GM18873 (cell line): ENCODE measurements around the gene LY86.
"Not testable (repeated sequence)": the region's sequence is repeated elsewhere in the genome, so short reads cannot be mapped to it uniquely, and the experiment has no call there.

Source experiments
- ATAC-seq: cut with Tn5 transposase; IDR thresholded peaks from one replicate; pipeline ENCODE4 v1.9.1; 2021; ENCODE audit warnings: mild to moderate bottlenecking, moderate library complexity, moderate number of reproducible peaks; ENCODE audit not compliant: unreplicated experiment, low FRiP score

LY86 gene

DNA sequence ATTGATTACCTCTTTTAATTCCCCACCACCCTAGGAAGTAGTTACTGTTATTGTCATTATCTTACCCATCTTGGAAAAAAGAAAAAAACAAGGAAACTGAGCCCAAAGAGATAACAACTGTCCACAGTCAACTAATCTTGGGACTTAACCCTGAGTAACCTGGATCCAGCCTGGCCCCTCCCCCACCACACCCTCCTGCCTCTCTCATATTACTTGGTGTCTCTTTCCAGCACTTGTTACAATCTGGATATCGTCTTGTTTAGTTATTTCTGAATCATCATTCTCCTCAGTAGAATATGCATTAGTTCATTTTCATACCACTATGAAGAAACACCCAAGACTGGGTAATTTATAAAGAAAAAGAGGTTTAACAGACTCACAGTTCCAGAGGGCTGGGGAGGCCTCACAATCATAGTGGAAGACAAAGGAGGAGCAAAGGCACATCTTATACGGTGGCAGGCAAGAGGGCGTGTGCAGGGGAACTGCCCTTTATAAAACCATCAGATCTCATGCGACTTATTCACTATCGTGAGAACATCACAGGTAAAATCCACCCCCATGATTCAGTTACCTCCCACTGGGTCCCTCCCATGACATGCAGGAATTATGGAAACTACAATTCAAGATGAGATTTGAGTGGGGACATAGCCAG lies 60.3 kb downstream of the LY86 start:
- ATAC-seq = no peak

DNA sequence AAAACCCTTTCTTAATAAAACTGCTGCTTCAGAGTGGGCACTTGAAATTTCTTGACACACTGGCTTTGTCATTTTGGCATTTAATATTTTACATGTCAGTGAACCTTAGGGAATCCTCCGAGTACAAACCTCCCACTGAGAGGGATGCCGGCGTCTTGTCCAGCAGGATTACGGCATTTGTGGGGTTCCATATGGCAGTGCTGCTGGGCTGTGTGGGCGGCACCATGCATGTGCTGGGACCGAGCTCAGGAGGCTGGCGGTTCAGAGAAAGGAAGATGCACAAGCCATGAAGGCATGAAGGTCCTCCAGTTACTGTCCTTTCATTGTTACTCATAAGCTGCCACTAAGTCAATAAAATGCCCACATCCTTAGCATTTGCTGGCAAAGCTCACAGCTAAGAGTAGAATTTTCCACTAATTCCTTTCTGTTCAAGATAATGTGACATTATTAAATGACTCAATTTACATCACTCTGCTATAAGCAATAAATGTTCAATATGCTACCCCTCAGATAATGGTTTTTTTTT lies 61.4 kb downstream of the LY86 start:
- ATAC-seq = no peak

DNA sequence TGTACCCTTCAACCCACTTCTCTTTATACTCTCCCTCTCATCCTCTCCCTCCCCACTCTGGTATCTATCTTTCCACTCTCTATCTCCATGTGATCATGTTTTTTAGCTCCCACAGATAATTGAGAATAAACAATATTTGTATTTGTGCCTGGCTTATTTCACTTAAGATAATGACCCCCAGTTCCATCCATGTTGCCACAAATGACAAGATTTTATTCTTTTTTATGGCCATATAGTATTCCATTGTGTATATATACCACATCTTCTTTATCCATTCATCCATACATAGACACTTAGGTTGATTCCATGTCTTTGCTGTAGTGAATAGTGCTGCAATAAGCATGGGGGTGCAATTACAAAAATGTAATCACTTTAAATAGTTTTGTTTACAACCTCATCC lies 62.3 kb downstream of the LY86 start:
- ATAC-seq = no peak

DNA sequence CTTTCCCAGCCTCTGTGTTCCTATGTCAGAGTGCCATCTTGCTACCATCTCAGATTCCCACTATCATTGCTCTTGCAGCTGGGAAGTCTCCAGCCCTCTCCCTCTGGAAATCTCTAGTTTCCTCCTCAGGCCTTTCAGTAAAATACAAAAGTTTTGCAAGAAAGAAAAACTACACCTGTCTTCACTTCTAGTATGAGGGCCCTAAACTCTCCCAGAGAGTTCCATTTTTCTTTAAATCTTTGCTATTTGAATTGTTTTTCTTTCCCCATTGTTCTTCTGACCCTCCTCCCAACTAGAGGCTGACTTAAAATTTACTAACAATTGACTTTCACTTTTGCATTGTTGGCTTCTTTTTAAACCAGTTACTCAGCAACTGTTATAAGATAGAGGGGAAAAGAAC lies 62.8 kb downstream of the LY86 start:
- no peak for ATAC-seq

DNA sequence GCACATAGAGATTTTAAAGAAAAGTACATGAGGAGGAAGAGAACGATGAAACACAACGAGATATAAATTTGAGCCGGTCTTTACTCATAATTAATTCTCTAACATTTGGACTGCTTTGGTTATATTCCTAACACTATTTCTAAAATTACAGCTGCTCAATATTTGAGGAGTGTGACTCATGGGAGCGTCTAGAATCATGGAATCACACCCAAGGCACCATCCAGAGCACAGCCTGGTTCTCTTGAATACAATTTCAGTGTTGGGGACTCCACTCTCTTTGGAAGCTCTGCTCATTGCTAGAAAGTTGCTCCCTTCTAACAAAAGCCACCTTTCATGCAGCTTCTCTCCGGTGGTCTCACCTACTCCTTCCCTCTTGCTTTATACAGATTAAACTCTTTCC lies 64.4 kb downstream of the LY86 start:
- no peak for ATAC-seq

DNA sequence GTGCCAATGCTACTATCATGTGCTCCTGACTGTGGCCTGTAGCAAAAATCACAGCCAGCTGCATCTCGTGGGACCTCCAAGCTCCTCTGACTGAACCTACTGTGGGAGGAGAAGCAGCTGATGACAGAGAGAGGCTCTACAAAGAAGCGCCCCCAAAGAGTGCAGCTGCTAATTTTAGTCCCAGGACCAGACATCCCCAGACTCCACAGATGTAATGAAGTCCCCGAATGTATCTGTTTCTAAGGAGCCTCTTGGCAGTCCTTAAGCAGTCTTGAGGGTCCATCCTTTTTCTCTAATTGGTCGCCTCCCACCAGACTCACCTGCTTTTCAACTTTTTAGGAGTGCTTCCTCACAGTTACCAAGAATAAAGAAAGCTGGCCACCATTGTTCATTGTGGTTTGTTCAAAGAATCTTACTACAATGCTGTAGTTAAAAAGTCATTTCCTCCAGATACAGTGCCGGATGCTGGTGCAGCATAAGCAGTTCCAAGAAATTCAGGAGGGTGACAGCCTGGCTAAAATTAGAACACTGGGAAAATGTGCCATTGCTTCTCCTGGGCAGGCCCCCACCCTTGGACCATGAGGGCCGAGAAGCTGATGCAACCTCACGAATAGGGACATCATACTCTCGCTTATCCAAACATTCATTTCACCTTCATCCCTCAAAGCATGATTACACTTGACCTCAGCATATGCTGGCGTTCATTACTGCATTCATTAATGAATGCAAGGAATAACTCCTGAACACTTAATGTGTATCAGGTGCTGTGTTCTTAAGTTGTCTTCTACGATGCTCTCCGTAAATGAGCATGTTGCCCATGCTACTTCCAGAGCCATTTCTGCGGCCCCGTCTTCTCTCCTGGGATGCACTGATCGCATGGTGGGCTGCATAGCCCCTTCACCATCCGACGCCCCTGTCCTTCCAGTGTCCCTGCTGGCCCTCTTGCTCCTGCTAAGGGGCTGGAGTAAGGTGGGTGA lies 66.4 kb downstream of the LY86 start:
- no peak for ATAC-seq

DNA sequence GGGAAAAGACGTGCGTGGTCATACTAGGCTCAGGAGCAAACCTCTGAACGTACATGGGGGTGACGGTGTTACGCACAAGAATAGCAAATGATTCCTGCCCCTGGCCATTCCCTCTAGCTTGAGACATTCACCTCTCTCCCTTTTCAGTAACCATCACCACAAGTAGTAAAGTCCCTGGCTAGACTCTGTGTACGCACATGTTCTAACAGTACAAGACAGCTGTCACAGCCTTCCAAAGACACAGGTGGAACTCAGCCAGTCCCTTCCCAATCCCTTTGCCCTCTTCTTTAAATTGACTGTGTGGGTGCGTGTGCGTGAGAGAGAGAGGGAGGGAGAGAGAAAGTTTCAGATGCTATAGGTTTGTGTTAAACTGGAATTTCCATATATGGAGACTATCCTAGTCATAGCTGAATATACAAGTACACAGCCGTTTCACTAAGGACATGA lies 67.3 kb downstream of the LY86 start:
- no peak for ATAC-seq

DNA sequence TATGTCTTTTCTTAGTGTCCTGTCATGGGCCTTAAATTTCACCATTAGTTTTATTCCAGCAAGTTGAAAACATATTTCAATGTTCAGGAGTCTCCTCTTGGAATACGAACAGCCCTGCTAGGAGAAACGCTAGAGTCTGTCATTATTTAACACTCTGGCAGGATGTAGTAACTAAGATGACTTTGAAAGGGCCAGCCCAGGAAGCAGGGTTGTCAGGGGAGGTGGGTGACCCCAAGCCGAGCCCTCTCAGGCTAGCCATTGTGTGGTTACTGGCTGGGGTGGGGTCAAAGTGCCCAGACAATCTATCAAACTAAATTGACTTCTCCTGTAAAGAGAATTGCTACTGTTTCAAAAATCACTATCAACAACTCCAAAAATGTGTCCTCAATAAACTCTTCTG lies 67.8 kb downstream of the LY86 start:
- ATAC-seq = no peak

DNA sequence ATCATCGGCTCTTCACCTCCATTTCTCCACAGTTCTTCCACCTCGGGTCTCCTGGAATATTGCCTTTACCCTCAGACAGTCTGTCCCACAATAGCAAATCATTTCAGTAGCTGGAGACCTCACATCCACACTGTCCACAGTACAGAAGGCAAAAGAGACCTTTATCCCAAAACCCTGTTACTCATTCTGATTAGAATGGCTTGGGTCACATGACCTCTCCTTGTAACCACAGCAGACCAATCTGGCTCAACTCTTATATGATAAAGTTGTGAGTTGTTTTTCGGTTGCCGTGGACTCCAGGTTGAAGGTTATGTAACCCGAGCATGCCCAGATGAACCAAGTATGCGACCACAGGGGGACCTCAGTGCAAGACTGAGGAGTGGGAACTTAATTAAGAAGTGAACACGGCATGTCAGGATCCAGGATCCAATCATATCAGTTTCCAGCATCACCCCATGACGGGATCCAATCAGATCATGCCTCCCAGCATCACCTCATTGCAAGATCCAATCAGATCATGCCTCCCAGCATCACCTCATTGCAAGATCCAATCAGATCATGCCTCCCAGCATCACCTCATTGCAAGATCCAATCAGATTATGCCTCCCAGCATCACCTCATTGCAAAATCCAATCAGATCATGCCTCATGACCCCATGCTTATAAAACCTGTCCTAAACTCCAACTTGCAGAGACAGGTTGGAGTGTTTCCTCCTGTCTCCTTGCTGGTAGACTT lies 68.7 kb downstream of the LY86 start:
- no peak for ATAC-seq

DNA sequence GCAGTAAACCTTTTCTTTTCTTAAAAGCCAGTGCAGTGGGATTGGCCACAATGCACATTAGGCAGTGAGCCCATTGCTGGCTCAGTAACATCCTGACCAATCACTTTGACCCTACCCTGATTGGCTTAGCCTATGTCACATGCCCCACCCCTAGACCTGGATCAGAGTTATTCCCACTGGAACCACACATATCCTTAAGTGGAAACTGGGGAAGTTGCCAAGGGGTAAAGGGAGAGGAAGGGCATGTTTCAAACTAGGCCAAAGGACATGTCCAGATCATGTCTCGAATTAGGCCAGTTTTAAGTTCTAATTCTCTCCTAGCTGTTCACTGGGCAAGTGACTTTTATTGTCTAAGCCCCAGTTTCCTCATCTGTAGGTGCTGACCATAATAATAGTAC lies 69.3 kb downstream of the LY86 start:
- ATAC-seq = no peak

DNA sequence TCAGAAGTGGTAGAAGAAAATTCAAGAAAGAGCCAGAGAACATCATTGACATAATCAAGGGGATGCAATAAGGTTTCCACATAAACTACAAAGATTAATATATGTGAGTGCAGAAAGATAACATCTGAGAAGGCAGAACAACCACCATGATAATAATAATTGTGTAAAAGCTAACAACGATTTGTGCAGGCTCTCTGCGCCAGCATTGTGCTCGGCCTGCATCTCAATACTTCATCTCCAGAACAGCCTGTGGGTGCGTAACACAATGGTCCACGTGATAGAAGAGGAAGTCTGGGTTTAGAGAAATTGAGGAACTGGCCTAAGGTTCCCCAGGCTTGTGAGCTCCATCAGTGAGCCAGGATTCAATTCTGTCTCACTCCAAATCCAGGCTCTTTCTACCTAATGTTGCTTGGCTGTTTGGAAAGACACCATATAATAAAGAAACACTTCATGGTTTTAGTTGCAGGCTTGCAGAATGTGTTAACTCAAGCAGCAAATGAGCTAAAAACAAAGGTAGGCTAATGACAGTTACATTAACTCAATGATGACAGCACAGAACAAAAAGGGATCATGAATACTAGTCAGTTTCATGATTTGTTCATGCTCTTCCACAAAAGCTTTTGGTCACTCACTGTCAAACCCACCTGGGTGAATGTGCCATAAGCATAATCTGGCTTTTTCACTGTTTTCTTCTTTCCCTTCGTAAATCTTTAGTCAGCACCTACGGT lies 71.2 kb downstream of the LY86 start:
- ATAC-seq = no peak

DNA sequence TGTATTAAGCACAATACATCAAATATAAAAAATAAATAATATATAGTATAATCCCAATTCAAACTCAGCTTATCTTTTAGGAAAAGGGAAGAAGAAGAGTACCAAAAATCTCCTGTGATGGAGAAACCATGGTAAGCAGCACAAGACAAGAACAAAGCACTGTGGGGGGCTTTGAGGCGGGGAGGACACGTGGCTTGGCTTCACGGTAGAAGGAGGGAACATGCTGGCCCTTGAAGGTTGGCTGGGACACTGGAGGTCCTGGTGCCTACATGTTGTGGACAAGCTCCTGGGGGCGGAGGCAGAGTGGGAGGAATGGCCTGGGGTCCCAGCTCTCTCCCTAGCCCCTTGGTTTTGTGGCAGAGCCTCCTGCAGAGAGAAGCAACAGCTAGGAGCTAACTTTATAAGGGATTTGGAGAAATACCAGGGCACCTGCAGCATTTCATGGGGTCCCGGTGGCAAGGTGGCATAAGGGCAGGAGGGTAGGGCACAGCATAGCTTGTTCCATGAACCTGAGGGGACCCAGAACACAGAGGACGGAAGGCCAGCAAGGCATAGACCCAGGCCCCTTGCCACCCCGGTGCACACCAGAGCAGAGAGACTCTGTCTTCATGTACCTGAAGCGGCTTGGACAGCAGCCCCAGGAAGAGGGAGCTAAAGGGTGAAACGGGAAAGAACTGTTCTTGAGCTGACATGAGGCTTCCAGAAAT lies 72.0 kb downstream of the LY86 start:
- ATAC-seq = no peak

DNA sequence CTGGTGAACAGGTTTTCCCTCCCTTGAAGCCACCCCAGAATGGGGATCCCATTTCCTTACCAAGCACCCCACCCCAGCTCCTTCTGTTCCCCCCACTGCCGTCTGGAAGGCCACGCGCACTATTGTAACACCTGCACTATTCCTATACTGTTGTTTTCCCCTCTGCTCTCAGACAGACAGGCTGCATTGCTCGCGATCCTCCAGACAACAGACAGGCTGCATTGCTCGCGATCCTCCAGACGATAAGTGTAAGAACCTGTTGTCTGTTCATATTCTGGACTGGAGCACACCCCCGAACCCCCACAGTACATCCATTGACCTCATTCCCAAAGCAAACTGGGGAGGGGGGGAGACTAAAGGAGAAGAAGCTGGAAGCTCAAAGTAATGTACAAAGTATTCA lies 72.7 kb downstream of the LY86 start:
- ATAC-seq = no peak

DNA sequence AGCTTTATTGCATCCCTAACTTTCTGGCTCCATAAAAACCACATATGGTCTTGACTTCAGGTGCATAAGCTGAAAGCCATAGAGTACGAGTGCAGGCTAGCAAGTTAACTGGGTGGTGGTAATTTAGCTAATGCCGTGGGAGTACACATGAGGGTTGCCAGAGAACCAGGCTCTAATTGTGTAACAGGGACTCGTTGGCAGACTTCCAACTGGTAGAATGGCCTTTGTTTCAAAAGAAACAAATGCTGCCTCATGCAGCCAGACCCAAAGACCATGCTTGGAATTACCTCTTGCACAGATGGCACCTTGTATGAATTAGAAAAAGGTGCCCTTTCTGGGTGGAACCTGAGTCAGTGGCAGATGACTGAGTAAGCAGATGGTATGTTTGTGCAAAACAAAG lies 73.2 kb downstream of the LY86 start:
- ATAC-seq = no peak

DNA sequence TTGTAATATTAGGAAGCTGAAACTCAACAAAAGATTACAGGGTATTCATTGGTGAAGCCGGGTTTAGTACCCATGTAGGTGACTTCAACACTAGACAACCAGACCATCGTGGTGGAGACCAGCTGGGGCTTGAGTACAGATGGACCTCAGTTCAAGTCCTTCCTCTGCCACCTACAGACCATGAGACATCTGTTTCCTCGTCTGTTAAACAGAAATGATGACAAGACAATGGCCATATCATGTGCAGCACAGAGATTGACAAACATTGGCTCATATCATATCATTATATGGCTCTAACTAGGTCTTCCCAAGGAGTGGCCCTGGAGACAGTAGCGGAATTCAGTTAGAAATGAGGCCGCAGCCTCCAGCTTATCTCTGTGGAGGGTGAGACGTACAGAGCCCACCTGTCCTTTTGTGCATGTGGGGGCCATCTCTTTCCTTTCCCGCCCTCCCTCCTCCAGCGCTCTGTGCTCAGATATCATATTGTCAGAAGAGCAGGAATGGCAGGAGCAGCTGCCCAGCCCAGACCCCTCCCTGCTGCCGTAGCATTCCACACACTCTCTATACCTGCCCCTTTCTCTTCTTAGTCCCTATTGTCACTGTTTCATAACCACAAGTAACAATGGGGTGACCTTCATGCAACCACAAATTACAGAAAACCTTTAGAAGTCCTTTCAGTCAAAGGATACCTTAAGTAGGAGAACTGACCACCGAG lies 75.1 kb downstream of the LY86 start:
- ATAC-seq = no peak

DNA sequence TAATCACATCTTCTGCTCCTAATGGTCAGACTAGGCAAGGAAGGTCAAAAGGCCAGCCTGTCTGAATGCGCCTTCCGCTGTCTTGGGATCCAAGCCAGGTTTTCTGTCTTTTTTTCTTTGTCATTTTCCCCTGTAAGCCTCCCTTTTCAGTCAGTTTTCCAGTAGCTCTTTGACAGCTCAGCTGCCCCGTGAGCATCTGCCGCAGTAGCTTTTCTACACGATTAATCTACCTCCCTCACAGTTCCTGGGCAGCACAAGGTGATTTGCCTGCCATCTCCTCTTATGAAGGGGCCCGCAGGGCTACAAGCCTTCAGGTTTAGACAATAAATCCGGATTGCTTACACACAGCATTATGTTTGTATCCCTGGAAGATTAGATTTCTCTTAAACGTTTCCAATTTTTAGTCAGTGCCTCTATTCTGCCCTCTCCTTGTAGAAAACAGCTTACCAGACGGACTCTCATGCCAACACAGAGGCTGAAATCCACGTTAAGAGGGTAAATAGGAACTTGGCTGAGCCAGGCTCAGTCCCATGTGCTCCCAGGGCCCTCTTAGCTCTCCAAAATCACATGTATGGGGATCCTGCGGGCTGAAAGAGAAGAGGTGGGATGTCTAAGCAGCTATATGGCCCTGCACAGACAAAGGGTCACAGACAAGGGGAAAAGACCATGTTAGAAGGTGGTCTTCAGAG lies 77.2 kb downstream of the LY86 start:
- no peak for ATAC-seq

DNA sequence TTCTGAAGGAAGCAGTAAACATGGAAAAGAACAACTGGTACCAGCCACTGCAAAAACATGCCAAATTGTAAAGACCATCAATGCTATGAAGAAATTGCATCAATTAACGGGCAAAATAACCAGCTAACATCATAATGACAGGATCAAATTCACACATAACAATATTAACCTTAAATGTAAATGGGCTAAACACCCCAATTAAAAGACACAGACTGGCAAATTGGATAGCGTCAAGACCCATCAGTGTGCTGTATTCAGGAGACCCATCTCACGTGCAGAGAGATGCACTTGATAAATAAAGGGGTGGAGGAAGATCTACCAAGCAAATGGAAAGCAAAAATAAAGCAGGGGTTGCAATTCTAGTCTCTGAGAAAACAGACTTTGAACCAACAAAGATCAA lies 81.6 kb downstream of the LY86 start:
- not testable (repeated sequence) for ATAC-seq

DNA sequence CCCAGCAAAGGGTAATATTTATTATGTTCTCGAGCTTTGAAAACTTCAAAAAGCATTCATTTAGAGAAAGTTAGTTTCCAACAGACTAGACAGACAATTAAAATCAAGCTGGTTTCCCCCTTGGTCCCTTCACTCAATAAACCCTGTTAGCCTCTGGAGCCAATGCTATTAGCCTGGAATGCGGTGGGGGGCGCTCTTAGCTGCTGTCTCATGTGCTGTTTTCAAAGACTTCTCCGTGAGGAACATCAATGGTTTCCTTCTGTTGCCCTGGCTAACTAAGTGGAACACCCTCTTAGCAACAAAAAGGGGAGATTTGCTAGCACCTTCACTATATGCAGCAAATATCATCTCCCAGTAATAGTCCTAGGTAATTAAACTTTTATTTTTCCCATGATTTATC lies 86.4 kb downstream of the LY86 start:
- ATAC-seq = no peak
